Heart left ventricle (tissue), 13 donors: ENCODE results near the gene LONP2.

ENCODE experiments used
- CTCF ChIP-seq, 12 donors: fragments of 200-600 bp; sonication (generic) in 4 of 12; IDR thresholded peaks; one replicate each; pipeline versions ENCODE4 v1.5.0 to v1.8.0; 2018 to 2022; ENCODE audit warnings: antibody characterized with exemption in 12 of 12, mild to moderate bottlenecking in 5 of 12
- POLR2A ChIP-seq, 2 donors: fragments of 450-650 bp; IDR thresholded peaks; one replicate each; pipeline ENCODE4 v1.6.1; 2017; ENCODE audit warnings: antibody characterized with exemption in 2 of 2, mild to moderate bottlenecking in 2 of 2, moderate library complexity in 2 of 2
- donor health status: ischemic (EF 13 %, LVEDD 7.1; RV severe dilation, severe dysfunction).
- donor health status: DM: no; HTN: yes; CAD: no.
- donor health status: DM: no; HTN: no; CAD: no.
- donor health status: ischemic (EF 25% LVEDD 6.9; RV normal size, moderate dysfunction).
- donor health status: ischemic (EF 25% LVEDD 5.7; RV mildly dilated, moderate dysfunction).
- donor health status: ischemic (EF 35%, LVEDD 5.7; RV mildly dilated, moderate dysfunction).
- donor health status: nonischemic (EF 11% LVEDD 7.7; RV severe dilation, severe dysfunction).
- donor health status: DM: yes; HTN: yes; CAD: no.
- donor health status: PGD.
- donor health status: ischemic (EF 29% LVEDD 5.4; RV normal size, mild dysfunction).
- donor health status: nonischemic (EF 23%, LVEDD 6.1; RV moderate dilation, normal function).

- TF ChIP-seq POLR2A (IDR thresholded peaks at IDR 0.05) = no peak
- TF ChIP-seq CTCF (IDR thresholded peaks at IDR 0.05) = no peak
These were observed 18.6 kb upstream of the LONP2 start for GRCh38 chr16:48225456-48225855.
